ENCODE data around the gene SARDH. TPM values are rescaled to one million over a fixed set of nuclear protein-coding genes. Genes with fewer than 3 reads are reported as not detected.

Gene SARDH
- total RNA-seq, 4 donors from 2014 or later, result 2.9 to 16.4 (median 5.9) TPM

GRCh38 chr9:133742251-133742650, 4.1 kb upstream of the SARDH start:
- no peak overlapping the region for H3K4me3 ChIP-seq
- no peak for DNase-seq (ENCODE audit: low spot score in 2 of 2)
- TF ChIP-seq POLR2A (IDR thresholded peaks at IDR 0.05) (no peak), EP300 (IDR thresholded peaks at IDR 0.05) (no peak), CTCF (IDR thresholded peaks at IDR 0.05) (no peak)
- 87 to 92% methylated on average over 7 of the region's 7 CpGs for WGBS, 2 donors
- H3K27me3 ChIP-seq, result no peaks in the 10 kb centered on the region
- H3K36me3 ChIP-seq, result no peaks in the 10 kb centered on the region
- no peaks in the 10 kb centered on the region for H3K9me3 ChIP-seq
- peaks cover 0 to 22% (median 3%) of the 10 kb centered on the region in 4 donors for H3K4me1 ChIP-seq
- H3K27ac ChIP-seq, result no peak overlapping the region

- no peaks in the 10 kb centered on the region for H3K36me3 ChIP-seq
- TF ChIP-seq CTCF (IDR thresholded peaks at IDR 0.05) (no peak), POLR2A (IDR thresholded peaks at IDR 0.05) (no peak), EP300 (IDR thresholded peaks at IDR 0.05) (no peak)
- H3K27ac ChIP-seq, result no peak overlapping the region
- peaks cover 0 to 26% (median 3%) of the 10 kb centered on the region in 4 donors for H3K4me1 ChIP-seq
- no peaks in the 10 kb centered on the region for H3K9me3 ChIP-seq
- 93 to 95% methylated on average over 8 to 14 of the region's 14 CpGs for WGBS, 2 donors
- H3K4me3 ChIP-seq, result no peak overlapping the region
- DNase-seq (ENCODE audit: low spot score in 2 of 2), result no peak
- no peaks in the 10 kb centered on the region for H3K27me3 ChIP-seq
Observed at GRCh38 chr9:133741716-133742115, 3.6 kb upstream of the SARDH start.

GRCh38 chr9:133740911-133741310, 2.8 kb upstream of the SARDH start:
- TF ChIP-seq POLR2A (IDR thresholded peaks at IDR 0.05), result no peak
- TF ChIP-seq EP300 (IDR thresholded peaks at IDR 0.05), result no peak
- no peak for TF ChIP-seq CTCF (IDR thresholded peaks at IDR 0.05)
- peaks cover 0 to 26% (median 5%) of the 10 kb centered on the region in 4 donors for H3K4me1 ChIP-seq
- H3K36me3 ChIP-seq, result no peaks in the 10 kb centered on the region
- H3K9me3 ChIP-seq, result no peaks in the 10 kb centered on the region
- H3K27ac ChIP-seq, result no peak overlapping the region
- no peak for DNase-seq (ENCODE audit: low spot score in 2 of 2)
- H3K4me3 ChIP-seq, result no peak overlapping the region
- H3K27me3 ChIP-seq, result no peaks in the 10 kb centered on the region
- WGBS, 2 donors, result 80 to 82% methylated on average over 8 of the region's 8 CpGs

- Histone ChIP-seq H3K4me1 (peaks cover 0 to 26% (median 5%) of the 10 kb centered on the region in 4 donors), H3K9me3 (no peaks in the 10 kb centered on the region)
- no peak for DNase-seq (ENCODE audit: low spot score in 2 of 2)
Observed at GRCh38 chr9:133739408-133740280, 1.5 kb upstream of the SARDH start.

More at GRCh38 chr9:133739408-133740280, 1.5 kb upstream of the SARDH start:
- no peak overlapping the region for H3K27ac ChIP-seq
- 80 to 83% methylated on average over 13 to 17 of the region's 17 CpGs for WGBS, 2 donors
- H3K4me3 ChIP-seq, result no peak overlapping the region
- H3K27me3 ChIP-seq, result no peaks in the 10 kb centered on the region
- TF ChIP-seq CTCF (IDR thresholded peaks at IDR 0.05), result no peak
- TF ChIP-seq POLR2A (IDR thresholded peaks at IDR 0.05), result no peak
- no peak for TF ChIP-seq EP300 (IDR thresholded peaks at IDR 0.05)
- H3K36me3 ChIP-seq, result no peaks in the 10 kb centered on the region

All from tibial nerve (tissue), 4 donors.